ENCODE data around the gene ATP13A3. TPM values are rescaled to one million over a fixed set of nuclear protein-coding genes. Genes with fewer than 3 reads are reported as not detected.

ATP13A3 gene
- total RNA-seq, 1 experiment from 2014 or later: 78.3 TPM

DNA sequence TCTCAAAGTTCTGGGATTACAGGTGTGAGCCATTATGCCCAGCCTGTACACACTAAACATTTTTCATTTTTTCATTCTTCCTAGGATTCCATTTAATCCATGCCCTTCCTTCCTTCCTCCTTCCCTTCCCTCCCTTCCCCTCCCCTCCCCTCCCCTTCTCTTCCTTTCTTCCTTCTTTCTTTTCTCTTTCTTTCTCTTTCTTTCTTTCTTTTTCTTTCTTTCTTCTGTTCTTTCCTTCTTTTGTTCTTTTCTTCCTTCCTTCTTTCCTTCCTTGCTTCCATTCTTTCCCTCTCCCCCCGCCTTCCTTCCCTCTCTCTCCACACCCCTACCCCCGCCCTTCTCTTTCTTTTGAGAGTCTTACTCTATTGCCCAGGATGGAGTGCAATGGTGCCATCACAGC, 40.9 kb upstream of the ATP13A3 start:
- CTCF ChIA-PET: interaction anchor here (0.6 kb wide), 1 partner anchor 98 kb away, joined by 4 read pairs; no protein-coding TSS in a partner anchor
- Mint-ChIP-seq H3K36me3 (no peaks in the 10 kb centered on the region), H3K27ac (no peak overlapping the region), H3K27me3 (ENCODE audit: low read depth) (no peaks in the 10 kb centered on the region), H3K4me3 (no peak overlapping the region), H3K4me1 (peaks cover 2% of the 10 kb centered on the region; the same call in 1 of the 2 replicates), H3K9me3 (0 out of 2 replicates have a peak, but pooled peaks cover 7% of the 10 kb centered on the region)
- POLR2A ChIA-PET: no interaction called here
- no peak for DNase-seq (ENCODE audit: low spot score)
- no peak for ATAC-seq
- TF ChIP-seq ZNF512 (CRISPR knock-in tag; IDR thresholded peaks at IDR 0.05; ENCODE audit: borderline replicate concordance): no peak
- TF ChIP-seq, protein P1, sequence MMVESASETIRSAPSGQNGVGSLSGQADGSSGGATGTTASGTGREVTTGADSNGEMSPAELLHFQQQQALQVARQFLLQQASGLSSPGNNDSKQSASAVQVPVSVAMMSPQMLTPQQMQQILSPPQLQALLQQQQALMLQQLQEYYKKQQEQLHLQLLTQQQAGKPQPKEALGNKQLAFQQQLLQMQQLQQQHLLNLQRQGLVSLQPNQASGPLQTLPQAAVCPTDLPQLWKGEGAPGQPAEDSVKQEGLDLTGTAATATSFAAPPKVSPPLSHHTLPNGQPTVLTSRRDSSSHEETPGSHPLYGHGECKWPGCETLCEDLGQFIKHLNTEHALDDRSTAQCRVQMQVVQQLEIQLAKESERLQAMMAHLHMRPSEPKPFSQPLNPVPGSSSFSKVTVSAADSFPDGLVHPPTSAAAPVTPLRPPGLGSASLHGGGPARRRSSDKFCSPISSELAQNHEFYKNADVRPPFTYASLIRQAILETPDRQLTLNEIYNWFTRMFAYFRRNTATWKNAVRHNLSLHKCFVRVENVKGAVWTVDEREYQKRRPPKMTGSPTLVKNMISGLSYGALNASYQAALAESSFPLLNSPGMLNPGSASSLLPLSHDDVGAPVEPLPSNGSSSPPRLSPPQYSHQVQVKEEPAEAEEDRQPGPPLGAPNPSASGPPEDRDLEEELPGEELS (CRISPR knock-in tag; IDR thresholded peaks at IDR 0.05): no peak
- TF ChIP-seq SMAD4 (CRISPR knock-in tag; IDR thresholded peaks at IDR 0.05): no peak
- TF ChIP-seq ZNF219 (CRISPR knock-in tag; IDR thresholded peaks at IDR 0.05; ENCODE audit: borderline replicate concordance): no peak
- no peak for TF ChIP-seq ESRRA (CRISPR knock-in tag; IDR thresholded peaks at IDR 0.05; ENCODE audit: borderline replicate concordance)
- TF ChIP-seq, protein P2, sequence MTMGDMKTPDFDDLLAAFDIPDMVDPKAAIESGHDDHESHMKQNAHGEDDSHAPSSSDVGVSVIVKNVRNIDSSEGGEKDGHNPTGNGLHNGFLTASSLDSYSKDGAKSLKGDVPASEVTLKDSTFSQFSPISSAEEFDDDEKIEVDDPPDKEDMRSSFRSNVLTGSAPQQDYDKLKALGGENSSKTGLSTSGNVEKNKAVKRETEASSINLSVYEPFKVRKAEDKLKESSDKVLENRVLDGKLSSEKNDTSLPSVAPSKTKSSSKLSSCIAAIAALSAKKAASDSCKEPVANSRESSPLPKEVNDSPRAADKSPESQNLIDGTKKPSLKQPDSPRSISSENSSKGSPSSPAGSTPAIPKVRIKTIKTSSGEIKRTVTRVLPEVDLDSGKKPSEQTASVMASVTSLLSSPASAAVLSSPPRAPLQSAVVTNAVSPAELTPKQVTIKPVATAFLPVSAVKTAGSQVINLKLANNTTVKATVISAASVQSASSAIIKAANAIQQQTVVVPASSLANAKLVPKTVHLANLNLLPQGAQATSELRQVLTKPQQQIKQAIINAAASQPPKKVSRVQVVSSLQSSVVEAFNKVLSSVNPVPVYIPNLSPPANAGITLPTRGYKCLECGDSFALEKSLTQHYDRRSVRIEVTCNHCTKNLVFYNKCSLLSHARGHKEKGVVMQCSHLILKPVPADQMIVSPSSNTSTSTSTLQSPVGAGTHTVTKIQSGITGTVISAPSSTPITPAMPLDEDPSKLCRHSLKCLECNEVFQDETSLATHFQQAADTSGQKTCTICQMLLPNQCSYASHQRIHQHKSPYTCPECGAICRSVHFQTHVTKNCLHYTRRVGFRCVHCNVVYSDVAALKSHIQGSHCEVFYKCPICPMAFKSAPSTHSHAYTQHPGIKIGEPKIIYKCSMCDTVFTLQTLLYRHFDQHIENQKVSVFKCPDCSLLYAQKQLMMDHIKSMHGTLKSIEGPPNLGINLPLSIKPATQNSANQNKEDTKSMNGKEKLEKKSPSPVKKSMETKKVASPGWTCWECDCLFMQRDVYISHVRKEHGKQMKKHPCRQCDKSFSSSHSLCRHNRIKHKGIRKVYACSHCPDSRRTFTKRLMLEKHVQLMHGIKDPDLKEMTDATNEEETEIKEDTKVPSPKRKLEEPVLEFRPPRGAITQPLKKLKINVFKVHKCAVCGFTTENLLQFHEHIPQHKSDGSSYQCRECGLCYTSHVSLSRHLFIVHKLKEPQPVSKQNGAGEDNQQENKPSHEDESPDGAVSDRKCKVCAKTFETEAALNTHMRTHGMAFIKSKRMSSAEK (CRISPR knock-in tag; IDR thresholded peaks at IDR 0.05; ENCODE audit: borderline replicate concordance): no peak
- no peak for TF ChIP-seq ZNF423 (CRISPR knock-in tag; IDR thresholded peaks at IDR 0.05)
- TF ChIP-seq, protein P3, sequence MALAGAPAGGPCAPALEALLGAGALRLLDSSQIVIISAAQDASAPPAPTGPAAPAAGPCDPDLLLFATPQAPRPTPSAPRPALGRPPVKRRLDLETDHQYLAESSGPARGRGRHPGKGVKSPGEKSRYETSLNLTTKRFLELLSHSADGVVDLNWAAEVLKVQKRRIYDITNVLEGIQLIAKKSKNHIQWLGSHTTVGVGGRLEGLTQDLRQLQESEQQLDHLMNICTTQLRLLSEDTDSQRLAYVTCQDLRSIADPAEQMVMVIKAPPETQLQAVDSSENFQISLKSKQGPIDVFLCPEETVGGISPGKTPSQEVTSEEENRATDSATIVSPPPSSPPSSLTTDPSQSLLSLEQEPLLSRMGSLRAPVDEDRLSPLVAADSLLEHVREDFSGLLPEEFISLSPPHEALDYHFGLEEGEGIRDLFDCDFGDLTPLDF (CRISPR knock-in tag; IDR thresholded peaks at IDR 0.05): no peak
- TF ChIP-seq ZBTB21 (CRISPR knock-in tag; IDR thresholded peaks at IDR 0.05; ENCODE audit: borderline replicate concordance): no peak
- TF ChIP-seq CTCF (IDR thresholded peaks at IDR 0.05): no peak
- TF ChIP-seq E2F5 (CRISPR knock-in tag; IDR thresholded peaks at IDR 0.05): no peak
- no peak for TF ChIP-seq IRF1 (CRISPR knock-in tag; IDR thresholded peaks at IDR 0.05)
- TF ChIP-seq AFF4 (CRISPR knock-in tag; IDR thresholded peaks at IDR 0.05; ENCODE audit: borderline replicate concordance): no peak
- no peak for TF ChIP-seq HMGA2 (CRISPR knock-in tag; IDR thresholded peaks at IDR 0.05)
- TF ChIP-seq ZBTB43 (CRISPR knock-in tag; IDR thresholded peaks at IDR 0.05): no peak
- TF ChIP-seq USF2 (CRISPR knock-in tag; IDR thresholded peaks at IDR 0.05): no peak
- TF ChIP-seq ELF4 (CRISPR knock-in tag; IDR thresholded peaks at IDR 0.05; ENCODE audit: low read depth): no peak
- no peak for TF ChIP-seq NR1H2 (CRISPR knock-in tag; IDR thresholded peaks at IDR 0.05)

All from WTC11 (cell line).